HEK293 (cell line): ENCODE measurements around the gene TRPM7.

ENCODE experiments used
- BCL11A ChIP-seq: fragments of 450-650 bp; formaldehyde crosslinking; IDR thresholded peaks from 2 replicates; pipeline ENCODE4 v1.5.1; 2016; ENCODE audit warnings: low read depth, missing biosample characterization, missing genetic modification characterization
- CTCF ChIP-seq: fragments of 450-650 bp; formaldehyde crosslinking; IDR thresholded peaks from 2 replicates; pipeline ENCODE4 v1.5.1; 2016; ENCODE audit warnings: missing biosample characterization, missing genetic modification characterization
- PATZ1 ChIP-seq: fragments of 450-650 bp; formaldehyde crosslinking; IDR thresholded peaks from 2 replicates; pipeline ENCODE4 v1.5.1; 2016; ENCODE audit warnings: missing biosample characterization, missing genetic modification characterization
- PRDM10 ChIP-seq: fragments of 450-650 bp; formaldehyde crosslinking; IDR thresholded peaks from 2 replicates; pipeline ENCODE4 v1.5.1; 2016; ENCODE audit warnings: missing biosample characterization, missing genetic modification characterization
- ZNF354C ChIP-seq: fragments of 450-650 bp; formaldehyde crosslinking; IDR thresholded peaks from 2 replicates; pipeline ENCODE4 v1.5.1; 2016; ENCODE audit warnings: missing biosample characterization, missing genetic modification characterization, low read depth, borderline replicate concordance
- ZNF416 ChIP-seq: fragments of 450-650 bp; formaldehyde crosslinking; IDR thresholded peaks from 2 replicates; pipeline ENCODE4 v1.5.1; 2016; ENCODE audit warnings: missing biosample characterization, missing genetic modification characterization

- TF ChIP-seq ZNF354C (no peak), CTCF (tag by site-specific recombination) (no peak), ZNF416 (tag by site-specific recombination) (no peak), PRDM10 (no peak), BCL11A (tag by site-specific recombination) (no peak), PATZ1 (tag by site-specific recombination) (no peak)
These were observed 155.4 kb downstream of the TRPM7 start for GRCh38 chr15:50531163-50531562.
